HG03066 (cell line): ENCODE results near the gene RNF222.
"Not testable (repeated sequence)": the region's sequence is repeated elsewhere in the genome, so short reads cannot be mapped to it uniquely, and the experiment has no call there.

Experiments used
- ATAC-seq: cut with Tn5 transposase; IDR thresholded peaks from one replicate; pipeline ENCODE4 v1.9.1; 2021; ENCODE audit warnings: low read depth; ENCODE audit not compliant: unreplicated experiment

RNF222 gene

DNA sequence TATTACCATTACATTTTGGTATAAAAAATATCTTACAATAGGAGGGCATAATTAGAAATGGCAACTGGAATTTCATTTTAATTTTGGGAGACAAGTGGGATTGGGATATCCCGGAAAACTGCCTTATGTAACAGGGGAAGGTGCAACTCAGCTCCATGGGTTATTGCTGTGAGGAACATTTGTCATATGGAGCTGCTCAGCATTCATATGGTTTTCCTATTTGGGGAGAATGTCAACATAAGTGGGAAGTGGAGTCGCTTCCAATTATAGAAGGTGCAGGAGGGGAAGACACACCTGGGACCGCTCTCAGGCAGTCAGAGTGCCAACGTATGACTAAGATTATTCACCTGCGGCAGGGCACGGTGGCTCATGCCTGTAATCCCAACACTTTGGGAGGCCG lies 47.3 kb downstream of the RNF222 start:
- ATAC-seq, result no peak

GRCh38 chr17:8347001-8347400 lies 50.6 kb downstream of the RNF222 start:
- ATAC-seq, result not testable (repeated sequence)

DNA sequence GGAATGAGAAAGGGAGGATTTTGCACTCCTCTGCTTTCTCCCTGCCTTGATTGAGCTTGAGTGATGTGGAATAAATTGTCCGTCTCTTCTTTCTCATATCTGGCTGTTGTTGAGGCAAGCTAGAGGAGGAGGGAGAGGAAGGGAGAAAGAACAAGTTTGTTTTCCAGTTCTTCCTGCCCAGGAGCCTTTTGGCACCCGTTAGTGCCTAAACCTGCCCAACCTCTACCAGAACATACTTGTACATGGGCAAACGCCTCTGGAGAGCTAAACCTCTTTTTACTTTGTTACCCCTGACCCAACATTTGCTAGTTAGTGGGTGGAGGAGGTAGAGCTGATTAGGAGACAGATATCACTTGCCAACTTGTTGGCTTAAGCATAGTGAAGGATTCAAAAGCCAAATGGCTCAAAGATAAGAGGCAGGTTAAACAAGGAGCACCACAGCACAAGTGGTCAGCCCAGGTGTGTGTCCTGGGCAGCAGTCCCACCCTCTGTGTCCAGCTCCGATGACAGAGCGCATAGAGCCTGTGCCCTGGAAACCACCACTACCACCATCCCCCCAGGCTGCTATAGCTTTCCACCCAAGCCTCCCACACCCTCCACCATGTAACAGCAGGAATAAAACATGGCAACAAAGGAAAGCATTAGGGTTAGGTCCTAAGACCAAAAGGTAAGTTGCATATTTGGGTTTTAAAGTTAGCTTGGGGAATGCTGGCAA lies 51.5 kb downstream of the RNF222 start:
- no peak for ATAC-seq

GRCh38 chr17:8345052-8345690 lies 52.5 kb downstream of the RNF222 start:
- no peak for ATAC-seq

- ATAC-seq, result no peak
Observed at GRCh38 chr17:8341456-8341855, 56.2 kb downstream of the RNF222 start.
